ENCODE measurements around the gene KLRC4.
"Not testable (repeated sequence)": the region's sequence is repeated elsewhere in the genome, so short reads cannot be mapped to it uniquely, and the experiment has no call there.

KLRC4 gene

GRCh38 chr12:10409392-10409791 lies at the start of gene KLRC4:
TSS of gene KLRC4 (minus strand) at chr12:10409757. CDS start at chr12:10409575, 182 bp downstream.
- no peak for DNase-seq

- no peak for DNase-seq
These were observed 48.2 kb upstream of the KLRC4 start for GRCh38 chr12:10457760-10458159.

DNA sequence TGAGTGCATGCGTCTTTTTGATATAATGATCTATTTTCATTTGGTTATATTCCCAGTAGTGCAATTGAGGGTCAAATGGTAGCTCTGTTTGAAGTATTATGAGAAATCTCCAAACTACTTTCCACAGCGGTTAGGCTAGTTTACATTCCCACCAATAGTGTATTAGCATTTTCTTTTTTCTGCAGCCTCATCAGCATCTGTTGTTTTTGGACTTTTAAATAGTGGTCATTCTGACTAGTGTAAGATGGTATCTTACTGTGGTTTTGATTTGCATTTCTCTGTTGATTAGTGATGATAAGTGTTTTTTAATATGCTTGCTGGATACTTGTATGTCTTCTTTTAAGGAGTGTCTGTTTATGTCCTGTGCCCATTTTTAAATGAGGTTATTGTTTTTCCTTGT lies 47.3 kb upstream of the KLRC4 start:
- no peak for DNase-seq

GRCh38 chr12:10455766-10456165 lies 46.2 kb upstream of the KLRC4 start:
- DNase-seq, result no peak

GRCh38 chr12:10454531-10454930 lies 45.0 kb upstream of the KLRC4 start:
- DNase-seq, result no peak

DNA sequence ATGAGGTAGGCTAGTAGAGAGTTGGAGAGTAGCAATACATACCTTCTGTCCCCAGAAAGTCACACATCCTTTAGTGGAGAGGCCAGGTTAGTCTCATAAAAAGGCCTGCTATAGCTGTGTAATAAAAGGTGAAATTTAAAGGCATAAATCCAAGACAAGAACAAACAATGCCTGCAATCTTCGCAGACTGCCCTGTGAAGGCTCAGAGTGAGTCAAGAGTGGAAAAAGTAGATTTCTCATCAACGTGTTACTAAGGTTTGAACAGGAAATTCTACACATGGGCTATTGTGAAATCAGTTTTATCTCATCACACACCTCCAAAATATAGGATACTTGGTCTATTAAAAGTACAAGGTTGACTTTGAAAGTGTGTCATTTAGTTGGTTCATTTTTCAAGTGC lies 43.6 kb upstream of the KLRC4 start, which contains the start of gene KLRC1:
TSS of gene KLRC1 (minus strand) at position 222 of the 400 bp plus-strand sequence. CDS start 2,221 bp downstream, outside the sequence.
- DNase-seq, result no peak

DNA sequence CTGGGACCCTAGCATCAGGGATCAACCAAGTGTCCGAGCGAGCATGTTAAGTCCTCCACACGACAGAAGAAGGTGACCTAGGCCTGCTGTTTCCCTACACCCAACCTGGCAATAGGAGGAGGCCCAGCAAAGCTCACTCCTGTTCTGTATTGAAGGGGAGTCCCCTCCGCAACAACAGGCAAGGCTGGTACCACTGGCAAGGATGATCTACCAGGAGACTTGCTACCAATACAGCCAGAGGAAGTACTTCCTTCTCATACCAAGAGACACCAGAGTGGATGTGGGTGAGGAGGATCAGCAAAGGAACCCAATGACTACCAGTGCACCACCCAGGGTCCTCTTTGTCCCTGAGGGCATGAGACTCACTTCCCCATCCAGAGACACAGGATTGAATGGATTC lies 38.7 kb upstream of the KLRC4 start:
- DNase-seq, result no peak

- DNase-seq, result not testable (repeated sequence)
These were observed 36.5 kb upstream of the KLRC4 start for GRCh38 chr12:10446052-10446451.

DNA sequence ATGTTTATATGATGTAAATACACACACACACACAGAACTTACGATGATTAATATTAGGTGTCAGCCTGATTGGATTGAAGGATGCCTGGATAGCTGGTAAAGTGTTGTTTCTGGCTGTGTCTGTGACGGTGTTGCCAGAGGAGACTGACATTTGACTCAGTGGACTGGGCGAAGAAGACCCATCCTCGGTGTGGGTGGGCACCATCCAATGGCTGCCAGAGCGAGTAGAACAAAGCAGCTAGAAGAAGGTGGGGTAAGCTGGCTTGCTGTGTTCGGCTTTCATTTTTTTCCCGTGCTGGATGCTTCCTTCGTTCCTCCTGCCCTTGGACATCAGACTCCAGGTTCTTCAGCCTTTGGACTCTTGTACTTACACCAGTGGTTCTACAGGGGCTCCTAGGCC lies 31.6 kb upstream of the KLRC4 start:
- DNase-seq, result not testable (repeated sequence)

GRCh38 chr12:10439608-10440274 lies 30.2 kb upstream of the KLRC4 start:
- not testable (repeated sequence) for DNase-seq

- not testable (repeated sequence) for DNase-seq
These were observed 28.0 kb upstream of the KLRC4 start for GRCh38 chr12:10437601-10438000.

- DNase-seq, result not testable (repeated sequence)
These were observed 26.3 kb upstream of the KLRC4 start, which contains the start of gene KLRC2 for GRCh38 chr12:10435816-10436215. TSS of gene KLRC2 (minus strand) at chr12:10436010. CDS start at chr12:10435986, 24 bp downstream.

GRCh38 chr12:10430623-10431022 lies 21.1 kb upstream of the KLRC4 start:
- DNase-seq, result not testable (repeated sequence)

DNA sequence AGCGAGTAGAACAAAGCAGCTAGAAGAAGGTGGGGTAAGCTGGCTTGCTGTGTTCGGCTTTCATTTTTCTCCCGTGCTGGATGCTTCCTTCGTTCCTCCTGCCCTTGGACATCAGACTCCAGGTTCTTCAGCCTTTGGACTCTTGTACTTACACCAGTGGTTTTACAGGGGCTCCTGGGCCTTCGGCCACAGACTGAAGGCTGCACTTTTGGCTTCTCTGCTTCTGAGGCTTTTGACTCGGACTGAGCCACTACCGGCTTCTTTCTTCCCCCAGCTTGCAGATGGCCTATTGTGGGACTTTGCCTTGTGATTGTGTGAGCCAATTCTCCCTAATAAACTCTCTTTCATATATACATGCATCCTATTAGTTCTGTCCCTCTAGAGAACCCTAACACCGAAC lies 16.4 kb upstream of the KLRC4 start:
- DNase-seq, result not testable (repeated sequence)

- DNase-seq, result not testable (repeated sequence)
These were observed 14.8 kb upstream of the KLRC4 start for GRCh38 chr12:10424260-10424899.

DNA sequence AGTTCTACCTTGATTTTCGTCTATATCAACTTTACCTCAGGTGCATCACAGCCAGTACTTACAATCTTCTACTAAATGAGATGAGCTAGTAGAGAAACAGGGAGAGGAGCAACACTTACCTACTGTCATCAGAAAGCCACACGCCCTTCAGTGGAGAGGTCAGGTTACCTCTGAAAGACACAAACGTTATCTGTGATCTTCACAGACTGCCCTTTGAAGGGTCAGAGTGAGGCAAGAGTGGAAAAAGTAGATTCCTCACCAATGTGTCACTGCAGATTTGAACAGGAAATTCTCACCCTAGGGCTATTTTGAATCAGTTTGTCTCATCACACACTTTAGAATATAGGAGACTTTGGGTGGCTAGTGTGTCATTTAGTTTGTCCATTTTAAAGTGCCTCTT lies 12.6 kb upstream of the KLRC4 start:
- not testable (repeated sequence) for DNase-seq

GRCh38 chr12:10420334-10420733 lies 10.8 kb upstream of the KLRC4 start, which contains the start of gene KLRC3:
TSS of gene KLRC3 (minus strand) at chr12:10420595. CDS start at chr12:10420550, 45 bp downstream.
- DNase-seq, result not testable (repeated sequence)

DNA sequence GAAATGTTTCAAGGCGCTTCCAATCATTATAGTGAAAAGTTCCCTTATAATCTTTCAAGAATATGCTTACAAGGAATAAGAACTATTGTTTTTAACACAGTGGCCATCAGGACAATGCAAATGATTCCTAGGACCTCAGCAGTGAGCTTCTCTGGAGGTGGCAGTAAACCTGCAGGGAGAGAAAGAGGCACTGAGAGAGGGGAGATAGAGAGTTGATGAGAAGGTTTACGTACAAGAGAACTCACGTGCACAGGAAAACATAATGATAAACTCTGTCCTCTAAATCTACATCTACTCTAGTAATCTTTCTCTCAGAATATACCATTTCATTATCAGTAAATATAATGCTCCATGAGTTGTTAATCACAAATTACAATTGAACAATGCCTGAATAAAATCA lies 715 bp downstream of the KLRC4 start:
- DNase-seq, result no peak

- DNase-seq, result no peak
These were observed 2.8 kb downstream of the KLRC4 start for GRCh38 chr12:10406725-10407124.

DNA sequence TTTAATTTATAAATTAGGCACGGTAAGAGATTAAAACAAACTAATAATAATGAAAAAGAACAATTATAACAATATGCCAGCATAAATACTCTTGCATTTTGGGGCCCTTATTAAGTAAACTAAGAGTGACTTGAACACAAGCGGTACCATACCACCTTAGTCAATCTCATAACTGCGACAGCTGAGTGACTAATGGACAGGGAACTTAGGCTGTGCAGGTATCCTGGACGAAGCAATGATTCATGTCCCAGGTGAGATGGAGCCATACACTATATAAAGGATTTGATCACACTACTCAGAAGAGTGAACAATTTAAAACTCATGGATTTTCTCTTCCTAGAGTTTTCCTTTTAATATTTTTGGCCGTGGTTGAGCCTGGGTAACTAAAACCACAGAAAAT lies 4.3 kb downstream of the KLRC4 start:
- DNase-seq, result no peak

DNA sequence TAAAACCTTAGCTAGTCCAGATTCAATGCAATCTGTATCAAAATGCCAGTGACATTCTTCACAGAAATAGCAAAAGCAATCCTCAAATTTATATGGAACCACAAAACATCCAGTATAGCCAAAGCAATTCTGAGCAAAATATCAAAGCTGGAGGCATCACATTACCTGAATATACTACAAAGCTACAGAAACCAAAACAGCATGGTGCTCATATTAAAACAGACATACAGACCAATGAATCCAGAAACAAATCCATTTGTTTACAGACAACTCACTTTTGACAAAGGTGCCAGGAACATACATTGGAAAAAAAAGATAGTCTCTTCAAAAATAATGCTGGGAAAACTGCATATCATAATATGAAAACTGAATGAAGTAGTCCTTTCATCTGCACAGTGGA lies 4.8 kb downstream of the KLRC4 start:
- DNase-seq, result no peak

- no peak for DNase-seq
These were observed 8.7 kb downstream of the KLRC4 start for GRCh38 chr12:10400829-10401228.

- no peak for DNase-seq
These were observed 11.4 kb downstream of the KLRC4 start for GRCh38 chr12:10398168-10398567.

DNA sequence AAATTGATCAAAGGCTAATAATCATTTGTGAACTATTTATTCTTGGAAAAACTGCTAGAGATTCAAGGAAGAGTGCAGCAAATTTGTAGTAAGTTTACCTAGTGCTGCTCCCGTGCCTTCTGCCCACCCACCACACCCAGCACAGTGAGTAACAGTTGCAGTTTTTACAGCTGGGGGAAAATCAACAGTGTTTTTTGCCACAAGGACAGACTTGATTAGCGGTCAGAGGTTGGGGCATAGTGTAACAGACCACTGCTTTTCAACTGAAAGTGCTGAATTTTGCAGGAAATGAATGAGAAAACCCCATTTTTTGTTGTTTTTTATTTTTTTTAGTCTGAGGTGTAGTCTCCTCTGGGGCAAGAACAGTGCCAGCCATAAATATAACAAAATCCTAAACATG lies 12.3 kb downstream of the KLRC4 start:
- DNase-seq, result no peak

All from activated CD4-positive, alpha-beta T cell treated with anti-CD3 and anti-CD28 coated beads for 1 hour (primary cell).